Mucosa of stomach (tissue), 1 donor: Measurements from ENCODE around the gene ZNF83.
A peak's percentile ranks its signal among the peaks of the same experiment; 100 is the strongest.

ENCODE experiments used
- H3K27me3 ChIP-seq: one replicate; pipeline ENCODE4 v1.7.0; 2013; ENCODE audit warnings: mild to moderate bottlenecking, low read length; ENCODE audit not compliant: control insufficient read depth, insufficient read depth
- H3K36me3 ChIP-seq: one replicate; pipeline ENCODE4 v1.7.0; 2013; ENCODE audit warnings: low read length; ENCODE audit not compliant: control insufficient read depth, insufficient read depth
- H3K4me1 ChIP-seq: one replicate; pipeline ENCODE4 v1.7.0; 2013; ENCODE audit warnings: mild to moderate bottlenecking, low read length; ENCODE audit not compliant: control insufficient read depth, insufficient read depth
- H3K4me3 ChIP-seq: one replicate; pipeline ENCODE4 v1.7.0; 2013; ENCODE audit warnings: low read length
- H3K9ac ChIP-seq: one replicate; pipeline ENCODE4 v1.7.0; 2013; ENCODE audit warnings: mild to moderate bottlenecking, low read length, moderate library complexity
- H3K9me3 ChIP-seq: one replicate; pipeline ENCODE4 v1.7.0; 2013; ENCODE audit warnings: mild to moderate bottlenecking, low read length, moderate library complexity; ENCODE audit not compliant: control insufficient read depth
- donor health status: Pancreatic carcinoma.

Gene ZNF83

GRCh38 chr19:52664461-52664860 lies 26.3 kb upstream of the ZNF83 start:
- H3K4me1 ChIP-seq = peaks cover 7% of the 10 kb centered on the region
- H3K9ac ChIP-seq = no peak overlapping the region
- H3K9me3 ChIP-seq = no peaks in the 10 kb centered on the region
- H3K27me3 ChIP-seq = no peaks in the 10 kb centered on the region
- H3K36me3 ChIP-seq = no peaks in the 10 kb centered on the region
- no peak overlapping the region for H3K4me3 ChIP-seq

- H3K4me3 ChIP-seq = no peak overlapping the region
- no peaks in the 10 kb centered on the region for H3K36me3 ChIP-seq
- H3K4me1 ChIP-seq = peaks cover 7% of the 10 kb centered on the region
- H3K9me3 ChIP-seq = no peaks in the 10 kb centered on the region
- no peaks in the 10 kb centered on the region for H3K27me3 ChIP-seq
- no peak overlapping the region for H3K9ac ChIP-seq
Measured at GRCh38 chr19:52662631-52663030, 24.5 kb upstream of the ZNF83 start.

GRCh38 chr19:52660981-52661380 lies 22.8 kb upstream of the ZNF83 start:
- H3K27me3 ChIP-seq = no peaks in the 10 kb centered on the region
- H3K36me3 ChIP-seq = no peaks in the 10 kb centered on the region
- no peak overlapping the region for H3K9ac ChIP-seq

GRCh38 chr19:52659013-52659412 lies 20.9 kb upstream of the ZNF83 start:
- Histone ChIP-seq H3K27me3 (no peaks in the 10 kb centered on the region), H3K9me3 (no peaks in the 10 kb centered on the region), H3K9ac (no peak overlapping the region), H3K4me1 (no peaks in the 10 kb centered on the region), H3K4me3 (no peak overlapping the region), H3K36me3 (no peaks in the 10 kb centered on the region)

More at GRCh38 chr19:52660981-52661380, 22.8 kb upstream of the ZNF83 start:
- no peaks in the 10 kb centered on the region for H3K9me3 ChIP-seq
- H3K4me3 ChIP-seq = no peak overlapping the region
- H3K4me1 ChIP-seq = peaks cover 7% of the 10 kb centered on the region

- Histone ChIP-seq H3K4me3 (no peak overlapping the region), H3K4me1 (no peaks in the 10 kb centered on the region), H3K27me3 (no peaks in the 10 kb centered on the region), H3K9ac (no peak overlapping the region), H3K9me3 (no peaks in the 10 kb centered on the region), H3K36me3 (no peaks in the 10 kb centered on the region)
Measured at GRCh38 chr19:52658595-52658994, 20.4 kb upstream of the ZNF83 start.

GRCh38 chr19:52653161-52653560 lies 15.0 kb upstream of the ZNF83 start:
- Histone ChIP-seq H3K9ac (no peak overlapping the region), H3K27me3 (no peaks in the 10 kb centered on the region), H3K36me3 (no peaks in the 10 kb centered on the region), H3K9me3 (no peaks in the 10 kb centered on the region), H3K4me3 (no peak overlapping the region), H3K4me1 (no peaks in the 10 kb centered on the region)

- H3K36me3 ChIP-seq = no peaks in the 10 kb centered on the region
- H3K9me3 ChIP-seq = no peaks in the 10 kb centered on the region
- no peak overlapping the region for H3K9ac ChIP-seq
- H3K27me3 ChIP-seq = no peaks in the 10 kb centered on the region
- H3K4me3 ChIP-seq = no peak overlapping the region
- H3K4me1 ChIP-seq = no peaks in the 10 kb centered on the region
Measured at GRCh38 chr19:52651956-52652355, 13.8 kb upstream of the ZNF83 start.

- Histone ChIP-seq H3K4me3 (no peak overlapping the region), H3K9ac (no peak overlapping the region), H3K36me3 (no peaks in the 10 kb centered on the region), H3K9me3 (no peaks in the 10 kb centered on the region), H3K4me1 (no peaks in the 10 kb centered on the region), H3K27me3 (no peaks in the 10 kb centered on the region)
Measured at GRCh38 chr19:52648336-52649016, 10.3 kb upstream of the ZNF83 start.

- H3K27me3 ChIP-seq = no peaks in the 10 kb centered on the region
- H3K9me3 ChIP-seq = no peaks in the 10 kb centered on the region
- H3K4me1 ChIP-seq = no peaks in the 10 kb centered on the region
- H3K9ac ChIP-seq = no peak overlapping the region
- no peak overlapping the region for H3K4me3 ChIP-seq
- H3K36me3 ChIP-seq = no peaks in the 10 kb centered on the region
Measured at GRCh38 chr19:52646571-52647217, 8.5 kb upstream of the ZNF83 start.

- Histone ChIP-seq H3K4me3 (no peak overlapping the region), H3K27me3 (no peaks in the 10 kb centered on the region), H3K9me3 (no peaks in the 10 kb centered on the region), H3K36me3 (no peaks in the 10 kb centered on the region), H3K4me1 (peaks cover 11% of the 10 kb centered on the region), H3K9ac (no peak overlapping the region)
Measured at GRCh38 chr19:52640916-52641315, 2.8 kb upstream of the ZNF83 start.

GRCh38 chr19:52639996-52640395 lies 1.8 kb upstream of the ZNF83 start:
- no peaks in the 10 kb centered on the region for H3K27me3 ChIP-seq
- H3K9ac ChIP-seq = no peak overlapping the region
- H3K4me3 ChIP-seq = no peak overlapping the region
- no peaks in the 10 kb centered on the region for H3K36me3 ChIP-seq
- H3K4me1 ChIP-seq = peaks cover 11% of the 10 kb centered on the region
- H3K9me3 ChIP-seq = no peaks in the 10 kb centered on the region

GRCh38 chr19:52638601-52639000 lies 446 bp upstream of the ZNF83 start:
- H3K9ac ChIP-seq = peak overlapping the region; percentile 55
- H3K4me1 ChIP-seq = peaks cover 11% of the 10 kb centered on the region
- no peaks in the 10 kb centered on the region for H3K27me3 ChIP-seq
- H3K9me3 ChIP-seq = no peaks in the 10 kb centered on the region
- H3K4me3 ChIP-seq = peak overlapping the region; percentile 25
- H3K36me3 ChIP-seq = no peaks in the 10 kb centered on the region
